IMR-90 (cell line): ENCODE results near the gene SLC35F3. TPM values are rescaled to one million over a fixed set of nuclear protein-coding genes. Genes with fewer than 3 reads are reported as not detected.

Experiments
- ATAC-seq: fragments of 200-7000 bp; cut with Tn5 transposase; 2 replicates; pipeline ENCODE4 v1.9.1; 2020; ENCODE audit warnings: low read depth, mild to moderate bottlenecking, moderate library complexity
- BruUV-seq: library from RNA; stranded (reverse); fragments of 400-500 nt; replicated peaks from 2 replicates; lab custom pipeline; 2021; lab: Mats Ljungman, UMichigan
- CTCF ChIA-PET: fragments of 300-600 bp; formaldehyde crosslinking; extraction: SDS; loops from one replicate; lab custom pipeline; 2021; ENCODE audit warnings: antibody characterized with exemption; lab: Yijun Ruan, JAX
- POLR2A ChIA-PET: fragments of 300-600 bp; sonication (Branson Sonifier 250); formaldehyde crosslinking; loops from one replicate; lab custom pipeline; 2022; ENCODE audit warnings: antibody characterized with exemption; ENCODE audit not compliant: unreplicated experiment; lab: Charles Lee
- DNase-seq: peaks from one replicate; pipeline ENCODE4 v3.0.0; 2013
- H2AFZ ChIP-seq: replicated peaks from 2 replicates; pipeline ENCODE3; 2013; ENCODE audit warnings: low read length, mild to moderate bottlenecking; ENCODE audit not compliant: poor library complexity
- H2AK5ac ChIP-seq: 2 replicates; pipeline ENCODE4 v1.6.1; 2013; ENCODE audit warnings: low read depth, low read length, inconsistent platforms
- H2AK9ac ChIP-seq: replicated peaks from 2 replicates; pipeline ENCODE3; 2013; ENCODE audit warnings: mild to moderate bottlenecking, low read depth, low read length, moderate library complexity; ENCODE audit not compliant: poor library complexity
- H2BK120ac ChIP-seq: 2 replicates; pipeline ENCODE4 v1.6.1; 2013; ENCODE audit warnings: low read depth, low read length, inconsistent platforms
- H2BK15ac ChIP-seq: 3 replicates; pipeline ENCODE4 v1.6.1; 2013; ENCODE audit warnings: low read depth, low read length, inconsistent platforms
- H2BK20ac ChIP-seq: 2 replicates; pipeline ENCODE4 v1.6.1; 2013; ENCODE audit warnings: low read depth, mild to moderate bottlenecking, inconsistent platforms, low read length, moderate library complexity
- H2BK5ac ChIP-seq: 2 replicates; pipeline ENCODE4 v1.6.1; 2013; ENCODE audit warnings: mild to moderate bottlenecking, low read depth, low read length, inconsistent platforms; ENCODE audit not compliant: poor library complexity, severe bottlenecking
- H3K14ac ChIP-seq: replicated peaks from 2 replicates; pipeline ENCODE4 v1.6.1; 2013; ENCODE audit warnings: low read depth, low read length, inconsistent platforms
- H3K18ac ChIP-seq: 2 replicates; pipeline ENCODE4 v1.6.1; 2013; ENCODE audit warnings: low read depth, low read length, control low read depth
- H3K23ac ChIP-seq: 2 replicates; pipeline ENCODE4 v1.6.1; 2013; ENCODE audit warnings: low read depth, low read length, inconsistent platforms
- H3K27ac ChIP-seq: 2 replicates; pipeline ENCODE4 v1.5.1; 2013; ENCODE audit warnings: mild to moderate bottlenecking, control low read depth, low read length; ENCODE audit not compliant: insufficient read depth
- H3K27me3 ChIP-seq: 2 replicates; pipeline ENCODE4 v1.6.1; 2013; ENCODE audit warnings: low read length; ENCODE audit not compliant: control insufficient read depth, insufficient read depth
- H3K36me3 ChIP-seq: 2 replicates; pipeline ENCODE4 v1.6.1; 2013; ENCODE audit warnings: low read length, mixed read lengths; ENCODE audit not compliant: control insufficient read depth, insufficient read depth
- H3K4ac ChIP-seq: 2 replicates; pipeline ENCODE4 v1.6.1; 2013; ENCODE audit warnings: low read depth, low read length, inconsistent platforms
- H3K4me1 ChIP-seq: 2 replicates; pipeline ENCODE4 v1.6.1; 2013; ENCODE audit warnings: low read length, mixed read lengths; ENCODE audit not compliant: control insufficient read depth, insufficient read depth
- H3K4me2 ChIP-seq: 2 replicates; pipeline ENCODE4 v1.6.1; 2013; ENCODE audit warnings: low read depth, mild to moderate bottlenecking, control low read depth, low read length, moderate library complexity
- H3K4me3 ChIP-seq: 2 replicates; pipeline ENCODE4 v1.5.1; 2013; ENCODE audit warnings: low read depth, mild to moderate bottlenecking, control low read depth, low read length, moderate library complexity; ENCODE audit not compliant: insufficient read depth
- H3K56ac ChIP-seq: 2 replicates; pipeline ENCODE4 v1.6.1; 2013; ENCODE audit warnings: low read length, inconsistent platforms; ENCODE audit not compliant: insufficient read depth; ENCODE audit errors: extremely low read depth
- H3K79me1 ChIP-seq, 2 experiments: 2 replicates each; pipeline ENCODE4 v1.6.1; 2013; ENCODE audit warnings: low read length in 2 of 2, inconsistent platforms in 1 of 2, low read depth in 1 of 2
- H3K9ac ChIP-seq: 2 replicates; pipeline ENCODE4 v1.6.1; 2013; ENCODE audit warnings: low read depth, low read length, control low read depth
- H3K9me1 ChIP-seq: 2 replicates; pipeline ENCODE4 v1.6.1; 2013; ENCODE audit warnings: low read length, inconsistent platforms; ENCODE audit not compliant: insufficient read depth
- H3K9me3 ChIP-seq: 2 replicates; pipeline ENCODE4 v1.6.1; 2013; ENCODE audit warnings: low read length; ENCODE audit not compliant: control insufficient read depth, insufficient read depth
- H4K20me1 ChIP-seq: 2 replicates; pipeline ENCODE4 v1.6.1; 2013; ENCODE audit warnings: low read length, inconsistent platforms; ENCODE audit not compliant: insufficient read depth
- H4K5ac ChIP-seq: 2 replicates; pipeline ENCODE4 v1.6.1; 2013; ENCODE audit warnings: mild to moderate bottlenecking, low read depth, low read length, control low read depth
- H4K8ac ChIP-seq, 2 experiments: 2 replicates each; pipeline ENCODE4 v1.6.1; 2013; ENCODE audit warnings: low read depth in 2 of 2, low read length in 2 of 2, control low read depth in 1 of 2, inconsistent platforms in 1 of 2
- H4K91ac ChIP-seq: 2 replicates; pipeline ENCODE4 v1.6.1; 2013; ENCODE audit warnings: low read depth, low read length, inconsistent platforms; ENCODE audit not compliant: insufficient read depth
- CHD1 ChIP-seq: IDR thresholded peaks from 2 replicates; pipeline ENCODE4 v1.6.1; 2012; ENCODE audit warnings: low read depth, low read length, improper control_type of control experiment
- MAFK ChIP-seq: IDR thresholded peaks from 2 replicates; pipeline ENCODE4 v1.6.1; 2012; ENCODE audit warnings: low read depth, low read length, improper control_type of control experiment
- WGBS, 2 experiments: methylation state at CpG; one replicate each; pipeline versions ENCODE4 v1.1.5 to v1.1.7; 2013; ENCODE audit warnings: missing lambda C conversion rate in 2 of 2; ENCODE audit not compliant: insufficient read length in 1 of 2; ENCODE audit errors: extremely low coverage in 2 of 2; 5-methylcytosine and 5-hydroxymethylcytosine counted together
- dilution Hi-C: fragments of 300-500 bp; cut with HindIII; formaldehyde crosslinking; loops from one replicate; pipeline ENCODE4 v1.14.3; 2018; ENCODE audit warnings: low sequenced_read_pairs; ENCODE audit not compliant: unreplicated experiment
- in situ Hi-C: fragments of 300-500 bp; cut with MboI; formaldehyde crosslinking; loops from 3 replicates; pipeline ENCODE4 v1.14.3; 2019; ENCODE audit warnings: low sequenced_read_pairs, inconsistent platforms, mixed read lengths
- intact Hi-C: fragments of 100-400 bp; cut with micrococcal nuclease; formaldehyde crosslinking; loops from 2 replicates; pipeline ENCODE4 v1.10.0; 2022
- polyA plus RNA-seq, 3 experiments: library from polyadenylated mRNA; depleted of rRNA; stranded (reverse); fragments of >200 nt; gene quantifications; 2 replicates each; pipeline ENCODE4 v1.2.3, GENCODE V29; 2012; ENCODE audit warnings: low replicate concordance in 1 of 3
- total RNA-seq: library from RNA; depleted of rRNA; stranded (reverse); fragments of >200 nt; gene quantifications from 2 replicates; pipeline ENCODE4 v1.2.3, GENCODE V29; 2012

SLC35F3 gene
- total and polyA plus RNA-seq, 2 of the 4 experiments (the other 2 are of a cell fraction): under 0.01 to 0.17 TPM

- Histone ChIP-seq H3K4me1 (no peaks in the 10 kb centered on the region), H3K4ac (no peak overlapping the region), H3K27me3 (0 out of 2 replicates have a peak, but pooled peaks cover 2% of the 10 kb centered on the region), H3K9ac (no peak overlapping the region), H2BK20ac (no peak overlapping the region), H4K8ac (no peak overlapping the region), H3K79me1 (no peaks in the 10 kb centered on the region), H2BK120ac (no peak overlapping the region), H3K9me3 (no peaks in the 10 kb centered on the region), H2AK9ac (no peak overlapping the region), H4K20me1 (no peaks in the 10 kb centered on the region), H3K27ac (no peak overlapping the region), H3K9me1 (no peaks in the 10 kb centered on the region), H2AFZ (no peak overlapping the region), H2BK5ac (no peak overlapping the region), H3K18ac (no peak overlapping the region), H4K91ac (no peak overlapping the region), H2BK15ac (no peak overlapping the region), H3K23ac (no peak overlapping the region), H3K4me3 (no peak overlapping the region), H3K36me3 (no peaks in the 10 kb centered on the region), H4K5ac (no peak overlapping the region), H3K56ac (no peak overlapping the region), H2AK5ac (no peak overlapping the region), H3K4me2 (no peak overlapping the region), H3K14ac (no peak overlapping the region)
- in situ Hi-C loops (no loop called here), dilution Hi-C loops (no loop called here), intact Hi-C loops (no loop called here)
- no CpG with 5 or more reads among the region's 2 CpGs for WGBS, 2 experiments
- ChIA-PET POLR2A (no interaction called here), CTCF (no interaction called here)
- ATAC-seq (no peak), DNase-seq (no peak)
- no TSS peak for BruUV-seq
- peak; percentile 66 for TF ChIP-seq MAFK
- TF ChIP-seq CHD1: no peak
These were observed 458.1 kb downstream of the SLC35F3 start for GRCh38 chr1:234362558-234362957.
